Measurements from ENCODE around the gene PHACTR2. TPM values are rescaled to one million over a fixed set of nuclear protein-coding genes. Genes with fewer than 3 reads are reported as not detected.
A peak's percentile ranks its signal among the peaks of the same experiment; 100 is the strongest.

PHACTR2 gene
- total RNA-seq, 1 donor from 2014 or later, result 20.0 TPM

GRCh38 chr6:143674483-143675381 is 3.0 kb upstream of the PHACTR2 start:
- ATAC-seq, result no peak
- no peak for DNase-seq (ENCODE audit: low spot score)

GRCh38 chr6:143675382-143675900 is 2.3 kb upstream of the PHACTR2 start:
- DNase-seq (ENCODE audit: low spot score) (no peak), ATAC-seq (no peak)

- ATAC-seq, result no peak
Measured at GRCh38 chr6:143675946-143676345, 1.8 kb upstream of the PHACTR2 start.

GRCh38 chr6:143676437-143677045 is 1.2 kb upstream of the PHACTR2 start:
- ATAC-seq, result no peak
- no peak for DNase-seq (ENCODE audit: low spot score)

More at GRCh38 chr6:143675946-143676345, 1.8 kb upstream of the PHACTR2 start:
- DNase-seq (ENCODE audit: low spot score), result no peak

GRCh38 chr6:143677577-143677890 is 231 bp upstream of the PHACTR2 start:
- ATAC-seq, result no peak

GRCh38 chr6:143679041-143679440 is 1.3 kb downstream of the PHACTR2 start:
- DNase-seq (ENCODE audit: low spot score) (no peak), ATAC-seq (no peak)

More at GRCh38 chr6:143677577-143677890, 231 bp upstream of the PHACTR2 start:
- no peak for DNase-seq (ENCODE audit: low spot score)

GRCh38 chr6:143680141-143680540 is 2.4 kb downstream of the PHACTR2 start:
- ATAC-seq (no peak), DNase-seq (ENCODE audit: low spot score) (no peak)

- DNase-seq (ENCODE audit: low spot score) (no peak), ATAC-seq (no peak)
Measured at GRCh38 chr6:143682805-143683204, 5.0 kb downstream of the PHACTR2 start.

- ATAC-seq (no peak), DNase-seq (ENCODE audit: low spot score) (no peak)
Measured at GRCh38 chr6:143684486-143684885, 6.7 kb downstream of the PHACTR2 start.

- no peak for ATAC-seq
- no peak for DNase-seq (ENCODE audit: low spot score)
Measured at GRCh38 chr6:143685653-143686052, 7.9 kb downstream of the PHACTR2 start.

- ATAC-seq (no peak), DNase-seq (ENCODE audit: low spot score) (no peak)
Measured at GRCh38 chr6:143687591-143687990, 9.8 kb downstream of the PHACTR2 start.

- no peak for ATAC-seq
- DNase-seq (ENCODE audit: low spot score), result no peak
Measured at GRCh38 chr6:143688681-143689080, 10.9 kb downstream of the PHACTR2 start.

- ATAC-seq, result no peak
- no peak for DNase-seq (ENCODE audit: low spot score)
Measured at GRCh38 chr6:143689852-143690251, 12.1 kb downstream of the PHACTR2 start.

- no peak for ATAC-seq
- no peak for DNase-seq (ENCODE audit: low spot score)
Measured at GRCh38 chr6:143691155-143691554, 13.4 kb downstream of the PHACTR2 start.

- no peak for ATAC-seq
Measured at GRCh38 chr6:143691900-143692636, 14.3 kb downstream of the PHACTR2 start.

GRCh38 chr6:143692696-143693095 is 14.9 kb downstream of the PHACTR2 start:
- DNase-seq (ENCODE audit: low spot score) (no peak), ATAC-seq (no peak)

More at GRCh38 chr6:143691900-143692636, 14.3 kb downstream of the PHACTR2 start:
- no peak for DNase-seq (ENCODE audit: low spot score)

GRCh38 chr6:143694013-143694412 is 16.2 kb downstream of the PHACTR2 start:
- DNase-seq (ENCODE audit: low spot score) (no peak), ATAC-seq (no peak)

GRCh38 chr6:143694560-143694959 is 16.8 kb downstream of the PHACTR2 start:
- no peak for DNase-seq (ENCODE audit: low spot score)
- ATAC-seq, result no peak

GRCh38 chr6:143695130-143695968 is 17.6 kb downstream of the PHACTR2 start:
- peak; percentile 29 for ATAC-seq
- no peak for DNase-seq (ENCODE audit: low spot score)

- peak; percentile 22 for ATAC-seq
- no peak for DNase-seq (ENCODE audit: low spot score)
Measured at GRCh38 chr6:143695969-143696663, 18.4 kb downstream of the PHACTR2 start.
